GM12878 (cell line): ENCODE measurements around the gene CALCR. TPM values are rescaled to one million over a fixed set of nuclear protein-coding genes. Genes with fewer than 3 reads are reported as not detected.

Experiments
- ATAC-seq: fragments of 200-7000 bp; cut with Tn5 transposase; 3 replicates; pipeline ENCODE4 v1.9.1; 2020; ENCODE audit warnings: mild to moderate bottlenecking, moderate library complexity
- BruUV-seq: library from RNA; stranded (reverse); fragments of 400-500 nt; replicated peaks from 2 replicates; lab custom pipeline; 2021; lab: Mats Ljungman, UMichigan
- CTCF ChIA-PET: fragments of 300-600 bp; sonication (Branson Sonifier 250); formaldehyde crosslinking; extraction: SDS; loops from one replicate; lab custom pipeline; 2021; ENCODE audit warnings: inconsistent platforms; lab: Yijun Ruan, JAX
- POLR2A ChIA-PET: fragments of 350-600 bp; formaldehyde crosslinking; extraction: SDS; loops from one replicate; lab custom pipeline; 2021; ENCODE audit warnings: inconsistent platforms; lab: Charles Lee
- RAD21 ChIA-PET: fragments of 300-600 bp; sonication (Branson Sonifier 250); formaldehyde crosslinking; loops from one replicate; lab custom pipeline; 2023; ENCODE audit warnings: antibody characterized with exemption; ENCODE audit not compliant: unreplicated experiment; lab: Charles Lee
- SMC1A ChIA-PET: fragments of 300-600 bp; sonication (Branson Sonifier 250); formaldehyde crosslinking; loops from one replicate; lab custom pipeline; 2023; ENCODE audit not compliant: unreplicated experiment, uncharacterized antibody; lab: Charles Lee
- DNase-seq: peaks from one replicate; pipeline ENCODE4 v3.0.0-alpha.2; 2011; ENCODE audit warnings: low read depth, low spot score
- FAIRE-seq: peaks from 3 replicates; lab custom pipeline; 2011; peaks lifted over from hg19 to GRCh38; lab: Jason Lieb, UNC
- H2AFZ ChIP-seq: 2 replicates; pipeline ENCODE4 v1.6.0; 2011; ENCODE audit warnings: low read depth, low read length, control low read depth; ENCODE audit not compliant: control insufficient read depth
- H3K27ac ChIP-seq: 2 replicates; pipeline ENCODE4 v1.5.1; 2011; ENCODE audit warnings: control low read depth; ENCODE audit not compliant: control insufficient read depth, insufficient read depth
- H3K27me3 ChIP-seq, 2 experiments: replicated peaks in 1 of 2; 2 replicates each; pipeline versions ENCODE4 v1.6.0 to v1.6.1; 2011; ENCODE audit warnings: low read length in 1 of 2; ENCODE audit not compliant: control insufficient read depth in 2 of 2, insufficient read depth in 2 of 2
- H3K36me3 ChIP-seq, 2 experiments: 2 replicates each; pipeline ENCODE4 v1.5.1; 2011; ENCODE audit warnings: low read length in 1 of 2; ENCODE audit not compliant: control insufficient read depth in 2 of 2, insufficient read depth in 2 of 2
- H3K4me1 ChIP-seq: 2 replicates; pipeline ENCODE4 v1.6.1; 2011; ENCODE audit warnings: mild to moderate bottlenecking, low read length, moderate library complexity, mixed read lengths; ENCODE audit not compliant: control insufficient read depth, insufficient read depth
- H3K4me2 ChIP-seq: 2 replicates; pipeline ENCODE4 v1.6.0; 2011; ENCODE audit warnings: control low read depth; ENCODE audit not compliant: control insufficient read depth, insufficient read depth
- H3K4me3 ChIP-seq: fragments of 200-600 bp; sonication (generic); 2 replicates; pipeline ENCODE4 v1.5.1; 2016
- H3K79me2 ChIP-seq: 2 replicates; pipeline ENCODE4 v1.6.0; 2011; ENCODE audit warnings: low read length; ENCODE audit not compliant: control insufficient read depth, insufficient read depth
- H3K9ac ChIP-seq: 2 replicates; pipeline ENCODE4 v1.8.0; 2011; ENCODE audit warnings: low read length, control low read depth, mixed read lengths; ENCODE audit not compliant: control insufficient read depth, insufficient read depth
- H3K9me3 ChIP-seq: replicated peaks from 3 replicates; pipeline ENCODE4 v1.5.1; 2011; ENCODE audit warnings: mild to moderate bottlenecking, low read length; ENCODE audit not compliant: control insufficient read depth, insufficient read depth
- H4K20me1 ChIP-seq: 2 replicates; pipeline ENCODE4 v1.6.0; 2011; ENCODE audit not compliant: control insufficient read depth, insufficient read depth
- BHLHE40 ChIP-seq, 2 experiments: fragments of 450-650 bp in 1 of 2; IDR thresholded peaks; 2 replicates each; pipeline ENCODE4 v1.6.1; 2011 to 2017; ENCODE audit warnings: low read depth in 2 of 2, borderline replicate concordance in 1 of 2, improper control_type of control experiment in 1 of 2, low read length in 1 of 2, mild to moderate bottlenecking in 1 of 2
- EGR1 ChIP-seq, 2 experiments: IDR thresholded peaks; 1 replicate in 1 of 2; 2 replicates in 1 of 2; pipeline ENCODE4 v1.6.1; 2011 to 2012; ENCODE audit warnings: low read depth in 2 of 2, low read length in 2 of 2, borderline replicate concordance in 1 of 2, mild to moderate bottlenecking in 1 of 2, moderate library complexity in 1 of 2
- FOXM1 ChIP-seq: IDR thresholded peaks from 2 replicates; pipeline ENCODE4 v1.6.1; 2012; ENCODE audit warnings: low read depth, mild to moderate bottlenecking, inconsistent platforms, low read length, moderate library complexity
- LARP7 ChIP-seq: fragments of 450-650 bp; IDR thresholded peaks from 2 replicates; pipeline ENCODE4 v1.6.1; 2017; ENCODE audit warnings: mild to moderate bottlenecking
- NFXL1 ChIP-seq: fragments of 450-650 bp; IDR thresholded peaks from 2 replicates; pipeline ENCODE4 v1.6.1; 2017; ENCODE audit warnings: antibody characterized with exemption, mild to moderate bottlenecking, borderline replicate concordance
- NFYA ChIP-seq: IDR thresholded peaks from 2 replicates; pipeline ENCODE4 v1.6.1; 2011; ENCODE audit warnings: low read depth, mild to moderate bottlenecking, low read length, improper control_type of control experiment, borderline replicate concordance
- ZSCAN29 ChIP-seq: fragments of 450-650 bp; IDR thresholded peaks from 2 replicates; pipeline ENCODE4 v1.6.1; 2017; ENCODE audit warnings: mild to moderate bottlenecking, moderate library complexity
- WGBS: methylation state at CpG from one replicate; pipeline ENCODE4 v1.1.6; 2016; ENCODE audit warnings: low lambda C conversion rate; ENCODE audit not compliant: insufficient replicate concordance, insufficient coverage; ENCODE audit errors: missing lambda C conversion rate; 5-methylcytosine and 5-hydroxymethylcytosine counted together
- in situ Hi-C: fragments of 300-500 bp; cut with MboI; formaldehyde crosslinking; loops from 9 replicates; pipeline ENCODE4 v1.14.3; 2018; ENCODE audit warnings: mixed read lengths
- intact Hi-C: fragments of 100-400 bp; cut with micrococcal nuclease; formaldehyde crosslinking; loops from one replicate; pipeline ENCODE4 v1.14.2; 2022; ENCODE audit not compliant: unreplicated experiment
- polyA plus RNA-seq, 11 experiments: library from polyadenylated mRNA; depleted of rRNA in 4 of 11; unstranded in 6 of 11; stranded (reverse) in 5 of 11; fragments of >200 nt; fragmentation: Nextera tagmentation in 4 of 11; fragmentation: Illumina TruSeq in 1 of 11; extraction: Ambion mirVana in 4 of 11; extraction: Trizol in 1 of 11; gene quantifications; 1 replicate in 1 of 11; 2 replicates in 10 of 11; pipeline versions ENCODE4 v1.2.1 to v1.2.3, GENCODE V29; 2011 to 2016; ENCODE audit warnings: inconsistent platforms in 2 of 11, missing spikeins in 2 of 11, low read depth in 1 of 11
- total RNA-seq, 4 experiments: library from RNA; depleted of rRNA in 3 of 4; stranded (reverse); fragments of >200 nt in 3 of 4; fragmentation: Illumina TruSeq in 1 of 4; extraction: Trizol in 1 of 4; gene quantifications; 2 replicates each; pipeline versions ENCODE4 v1.2.1 to v1.2.3, GENCODE V29; 2013 to 2021
- TF ChIP-seq, protein P1 (sequence below): fragments of 450-650 bp; IDR thresholded peaks from 2 replicates; pipeline ENCODE4 v1.6.1; 2016; ENCODE audit warnings: mild to moderate bottlenecking, moderate library complexity, borderline replicate concordance

The CALCR gene
- total and polyA plus RNA-seq, 10 of the 15 experiments (the other 5 are each of a cell fraction or from before 2014, with no cell fraction given), result not detected

DNA sequence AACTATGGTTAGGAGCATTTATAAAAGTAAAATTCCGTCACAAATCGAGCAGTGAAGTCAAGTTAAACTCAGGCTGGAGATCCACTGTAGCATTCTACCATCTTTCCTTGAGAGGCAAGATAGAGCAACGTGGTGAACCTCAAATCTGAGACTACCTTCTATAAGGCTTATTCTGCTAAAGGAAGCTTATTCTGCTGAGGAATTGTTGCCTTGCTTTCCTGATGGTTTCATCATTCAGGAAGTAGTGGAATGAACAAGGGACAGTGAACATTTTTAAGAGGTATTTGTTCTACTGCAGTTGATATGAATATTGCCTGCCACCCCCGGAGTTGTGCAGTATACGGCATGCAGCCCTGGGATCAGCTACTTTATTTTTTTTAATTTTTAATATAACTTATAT lies 171.6 kb downstream of the CALCR start (continued):
- TF ChIP-seq, protein P1, sequence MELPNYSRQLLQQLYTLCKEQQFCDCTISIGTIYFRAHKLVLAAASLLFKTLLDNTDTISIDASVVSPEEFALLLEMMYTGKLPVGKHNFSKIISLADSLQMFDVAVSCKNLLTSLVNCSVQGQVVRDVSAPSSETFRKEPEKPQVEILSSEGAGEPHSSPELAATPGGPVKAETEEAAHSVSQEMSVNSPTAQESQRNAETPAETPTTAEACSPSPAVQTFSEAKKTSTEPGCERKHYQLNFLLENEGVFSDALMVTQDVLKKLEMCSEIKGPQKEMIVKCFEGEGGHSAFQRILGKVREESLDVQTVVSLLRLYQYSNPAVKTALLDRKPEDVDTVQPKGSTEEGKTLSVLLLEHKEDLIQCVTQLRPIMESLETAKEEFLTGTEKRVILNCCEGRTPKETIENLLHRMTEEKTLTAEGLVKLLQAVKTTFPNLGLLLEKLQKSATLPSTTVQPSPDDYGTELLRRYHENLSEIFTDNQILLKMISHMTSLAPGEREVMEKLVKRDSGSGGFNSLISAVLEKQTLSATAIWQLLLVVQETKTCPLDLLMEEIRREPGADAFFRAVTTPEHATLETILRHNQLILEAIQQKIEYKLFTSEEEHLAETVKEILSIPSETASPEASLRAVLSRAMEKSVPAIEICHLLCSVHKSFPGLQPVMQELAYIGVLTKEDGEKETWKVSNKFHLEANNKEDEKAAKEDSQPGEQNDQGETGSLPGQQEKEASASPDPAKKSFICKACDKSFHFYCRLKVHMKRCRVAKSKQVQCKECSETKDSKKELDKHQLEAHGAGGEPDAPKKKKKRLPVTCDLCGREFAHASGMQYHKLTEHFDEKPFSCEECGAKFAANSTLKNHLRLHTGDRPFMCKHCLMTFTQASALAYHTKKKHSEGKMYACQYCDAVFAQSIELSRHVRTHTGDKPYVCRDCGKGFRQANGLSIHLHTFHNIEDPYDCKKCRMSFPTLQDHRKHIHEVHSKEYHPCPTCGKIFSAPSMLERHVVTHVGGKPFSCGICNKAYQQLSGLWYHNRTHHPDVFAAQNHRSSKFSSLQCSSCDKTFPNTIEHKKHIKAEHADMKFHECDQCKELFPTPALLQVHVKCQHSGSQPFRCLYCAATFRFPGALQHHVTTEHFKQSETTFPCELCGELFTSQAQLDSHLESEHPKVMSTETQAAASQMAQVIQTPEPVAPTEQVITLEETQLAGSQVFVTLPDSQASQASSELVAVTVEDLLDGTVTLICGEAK, result no peak
- no peak for TF ChIP-seq ZSCAN29

DNA sequence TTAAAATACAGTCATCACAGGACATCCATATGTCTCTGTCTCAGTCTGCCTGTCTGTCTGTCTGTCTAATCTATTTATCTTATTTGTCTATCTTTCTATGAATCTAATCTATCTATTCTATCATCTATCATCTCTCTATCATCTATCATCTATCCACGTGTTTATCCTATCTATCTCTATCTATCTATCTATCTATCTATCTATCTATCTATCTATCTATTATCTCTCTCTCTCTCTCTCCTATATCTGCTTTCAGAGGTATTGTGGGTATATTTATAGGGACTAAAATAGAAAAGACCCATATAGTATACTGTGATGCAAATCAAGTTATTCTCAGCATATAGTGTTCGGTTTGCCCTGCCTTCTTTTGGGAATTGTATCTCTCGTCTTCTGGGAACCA lies 174.9 kb downstream of the CALCR start:
- Histone ChIP-seq H4K20me1 (no peaks in the 10 kb centered on the region), H2AFZ (no peak overlapping the region), H3K27me3 (no peaks in the 10 kb centered on the region), H3K4me3 (no peak overlapping the region), H3K36me3 (no peaks in the 10 kb centered on the region), H3K9me3 (no peaks in the 10 kb centered on the region), H3K79me2 (no peaks in the 10 kb centered on the region), H3K27ac (no peak overlapping the region), H3K4me2 (no peak overlapping the region), H3K9ac (no peak overlapping the region), H3K4me1 (no peaks in the 10 kb centered on the region)
- no peak for TF ChIP-seq EGR1 (IDR thresholded peaks at IDR 0.05; ENCODE audit: borderline replicate concordance in 1 of 2, low read depth in 2 of 2, low read length in 2 of 2)
- no peak for TF ChIP-seq BHLHE40 (IDR thresholded peaks at IDR 0.05; ENCODE audit: borderline replicate concordance in 1 of 2, low read depth in 2 of 2, low read length in 1 of 2)
- no peak for TF ChIP-seq LARP7
- TF ChIP-seq NFXL1, result no peak
- no peak for TF ChIP-seq FOXM1
- TF ChIP-seq NFYA, result no peak
- intact Hi-C loops, result no loop called here
- FAIRE-seq (no peak), DNase-seq (no peak), ATAC-seq (no peak)
- ChIA-PET POLR2A (no interaction called here), SMC1A (no interaction called here), RAD21 (no interaction called here), CTCF (no interaction called here)
- WGBS, result 20% methylated on average over 3 of the region's 3 CpGs
- in situ Hi-C loops, result no loop called here
- no TSS peak for BruUV-seq
